GM19438 (cell line): ENCODE data around the gene DOK6.

Experiments used
- ATAC-seq: cut with Tn5 transposase; IDR thresholded peaks from one replicate; pipeline ENCODE4 v1.9.1; 2021; ENCODE audit warnings: low read depth; ENCODE audit not compliant: unreplicated experiment

The DOK6 gene

DNA sequence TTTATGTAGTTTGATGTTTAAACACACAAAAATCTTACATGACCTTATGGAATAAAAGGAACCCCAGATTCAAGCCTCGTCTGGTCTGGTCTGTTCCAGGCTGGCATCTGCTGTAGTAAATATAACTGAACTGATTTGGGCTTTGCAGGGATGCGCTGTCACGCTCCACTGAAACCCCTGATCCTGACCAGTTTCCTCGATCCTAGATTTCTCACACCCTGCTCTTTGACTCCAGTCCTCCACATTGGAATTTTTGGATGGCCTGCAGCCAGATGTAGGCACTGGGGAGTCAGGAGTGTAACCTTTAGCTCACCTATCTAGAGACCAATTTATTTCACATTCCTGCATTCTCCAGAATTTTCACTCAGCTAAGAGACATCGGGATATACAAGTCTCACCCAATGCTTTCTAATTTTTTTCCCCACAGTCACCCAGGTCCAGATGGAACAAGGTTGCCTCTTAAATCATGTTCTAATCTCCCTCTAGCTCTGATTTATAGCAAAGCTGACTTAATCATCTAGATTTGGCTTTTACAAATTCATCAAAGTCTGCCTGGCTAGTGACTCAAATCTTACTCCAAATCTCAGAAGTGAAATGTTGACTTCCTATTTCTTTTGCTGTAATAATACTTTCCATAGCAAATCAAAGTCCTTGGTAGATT lies 327.4 kb downstream of the DOK6 start:
- no peak for ATAC-seq

GRCh38 chr18:69730664-69731063 lies 330.0 kb downstream of the DOK6 start:
- no peak for ATAC-seq

- no peak for ATAC-seq
Measured at GRCh38 chr18:69734536-69734935, 333.8 kb downstream of the DOK6 start.

- ATAC-seq: no peak
Measured at GRCh38 chr18:69736730-69737129, 336.0 kb downstream of the DOK6 start.

GRCh38 chr18:69737851-69738250 lies 337.2 kb downstream of the DOK6 start:
- no peak for ATAC-seq

- no peak for ATAC-seq
Measured at GRCh38 chr18:69747388-69747787, 346.7 kb downstream of the DOK6 start.

DNA sequence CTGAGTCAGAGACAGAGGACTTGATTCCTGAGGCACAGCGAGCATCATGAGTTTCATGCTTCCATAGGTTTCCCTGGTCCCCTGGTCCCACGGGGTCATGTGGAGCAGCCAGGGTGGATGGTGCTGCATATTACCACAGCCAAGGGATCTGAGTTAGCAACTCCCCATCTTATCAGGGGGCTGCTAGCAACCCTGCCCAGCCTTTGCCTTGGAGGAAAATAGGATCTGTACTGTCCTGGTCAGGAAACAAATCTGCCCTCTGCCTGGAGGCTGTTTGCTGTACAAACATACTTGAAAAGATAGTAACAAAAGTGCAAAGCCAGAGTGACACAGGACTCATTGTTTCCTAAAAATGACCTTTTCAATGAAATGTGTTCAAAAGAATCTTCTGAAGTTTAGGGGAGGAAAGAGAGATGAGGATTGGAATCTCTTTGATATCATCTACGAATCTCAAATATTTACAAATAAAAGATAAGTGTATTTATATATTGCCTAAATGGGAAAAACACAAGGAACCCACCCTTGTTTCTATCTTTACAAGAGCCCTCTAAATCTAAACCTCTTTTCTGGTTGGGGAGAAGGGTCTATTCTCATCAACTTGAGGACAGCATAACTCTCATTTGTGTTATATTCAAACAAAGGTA lies 352.2 kb downstream of the DOK6 start:
- no peak for ATAC-seq

DNA sequence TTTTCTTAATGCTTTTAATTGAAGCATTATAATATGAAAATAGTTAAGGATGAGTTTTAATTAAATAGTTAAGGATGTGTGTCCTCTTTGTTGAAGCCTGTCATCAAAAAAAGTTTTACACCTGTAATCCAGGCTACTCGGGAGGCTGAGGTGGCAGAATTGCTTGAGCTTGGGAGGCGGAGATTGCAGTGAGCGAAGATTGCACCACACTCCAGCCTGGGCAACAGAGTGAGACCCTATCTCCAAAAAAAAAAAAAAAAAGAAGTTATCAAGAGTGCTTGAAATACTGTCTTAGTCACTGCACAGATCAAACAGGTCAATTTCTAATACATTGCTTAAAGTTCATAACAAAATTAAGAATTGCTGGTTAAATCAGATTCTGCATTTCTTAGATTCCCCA lies 353.4 kb downstream of the DOK6 start:
- ATAC-seq: no peak

DNA sequence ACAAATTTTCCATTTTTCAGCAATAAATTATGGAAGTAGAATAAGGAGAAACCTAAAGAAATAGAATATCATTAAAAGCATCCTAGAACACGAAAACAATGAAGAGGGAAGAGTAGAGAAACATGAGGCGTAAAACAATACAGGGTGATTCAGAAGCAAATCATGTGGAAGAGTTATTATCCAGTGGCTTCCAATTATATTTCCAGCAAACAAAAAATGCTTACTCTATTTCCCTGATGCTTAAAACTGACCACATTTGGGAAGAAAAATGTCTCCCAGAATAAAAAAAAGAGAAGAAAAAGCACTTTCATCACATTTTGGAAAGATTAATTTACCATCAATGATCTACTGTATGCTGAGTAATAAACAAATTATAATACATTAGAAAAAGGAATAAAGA lies 354.4 kb downstream of the DOK6 start:
- no peak for ATAC-seq

- ATAC-seq: no peak
Measured at GRCh38 chr18:69755856-69756496, 355.3 kb downstream of the DOK6 start.

GRCh38 chr18:69757733-69758132 lies 357.0 kb downstream of the DOK6 start:
- no peak for ATAC-seq

DNA sequence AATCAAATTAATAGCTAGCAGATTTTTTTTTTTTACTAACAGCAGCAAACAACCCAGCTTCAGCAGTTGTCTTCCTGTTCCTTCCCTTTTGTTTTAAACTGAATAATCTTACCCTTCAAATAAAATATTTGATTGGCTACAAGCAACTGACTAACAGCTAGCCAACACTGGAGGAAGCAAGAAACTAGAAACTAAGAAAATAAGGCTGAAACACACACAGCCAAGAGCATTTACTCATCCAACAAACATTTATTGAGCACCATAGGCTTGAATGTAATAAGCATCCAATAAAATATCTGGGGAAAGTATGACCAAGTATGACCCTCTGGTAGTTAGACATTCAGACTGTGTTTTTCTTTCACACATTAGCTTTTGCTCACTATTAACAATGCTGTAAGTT lies 357.8 kb downstream of the DOK6 start:
- ATAC-seq: no peak

- no peak for ATAC-seq
Measured at GRCh38 chr18:69759046-69759445, 358.4 kb downstream of the DOK6 start.

GRCh38 chr18:69763002-69763401 lies 362.3 kb downstream of the DOK6 start:
- no peak for ATAC-seq

DNA sequence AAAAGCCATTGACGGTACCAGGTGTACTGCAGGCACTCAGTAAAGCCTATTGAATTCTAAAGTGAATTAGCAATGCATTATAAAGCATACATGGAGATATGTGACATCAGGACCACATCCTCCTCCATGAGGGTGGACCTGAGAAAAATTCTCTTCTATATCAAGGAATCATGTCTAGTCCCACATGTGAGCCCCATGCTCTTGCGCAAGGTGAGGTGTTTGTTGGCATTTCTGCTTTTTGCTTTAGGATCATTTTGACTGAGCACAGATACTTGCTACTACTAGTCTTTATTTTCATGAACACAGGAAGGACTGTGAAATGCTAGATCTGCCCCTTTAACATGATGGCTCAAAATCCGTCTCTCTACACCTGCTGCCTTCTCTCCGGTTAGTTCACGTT lies 363.1 kb downstream of the DOK6 start:
- ATAC-seq: no peak

- no peak for ATAC-seq
Measured at GRCh38 chr18:69770238-69770637, 369.6 kb downstream of the DOK6 start.

DNA sequence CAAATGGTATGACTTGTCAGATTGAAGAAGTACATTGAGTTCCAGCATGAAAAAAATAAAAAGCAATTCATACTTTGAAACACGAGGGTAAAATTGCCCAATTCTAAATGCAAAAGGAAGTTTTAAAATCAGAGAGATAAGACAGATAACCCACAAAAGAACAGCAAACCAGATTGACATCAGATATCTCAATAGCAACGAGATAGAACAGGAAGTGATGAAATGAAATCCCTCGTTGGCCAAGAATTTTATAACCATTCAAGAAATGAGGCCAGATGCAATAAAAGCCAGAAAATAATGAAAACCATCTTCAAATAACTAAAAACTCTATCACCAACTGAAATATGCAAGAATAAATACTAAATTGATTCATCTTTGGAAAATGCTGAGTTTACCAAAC lies 374.1 kb downstream of the DOK6 start:
- ATAC-seq: no peak

DNA sequence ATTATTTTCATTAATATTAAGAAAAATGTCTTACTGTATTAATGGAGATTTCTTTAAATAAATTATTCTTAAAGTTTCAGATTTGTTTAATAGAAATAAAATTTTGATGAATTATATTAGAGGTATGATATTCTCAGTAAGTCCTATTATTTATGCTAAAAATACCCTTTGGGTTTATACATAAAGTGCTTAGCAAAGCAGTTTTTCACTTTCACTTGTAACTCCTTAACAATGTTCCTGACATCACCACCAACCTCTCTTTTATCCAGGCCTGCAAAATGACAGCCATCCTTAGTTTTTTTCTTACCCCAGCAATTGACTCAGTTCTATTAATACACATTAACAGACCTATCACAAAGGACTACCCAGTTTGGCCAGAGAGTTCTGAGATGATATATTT lies 376.6 kb downstream of the DOK6 start:
- ATAC-seq: no peak

DNA sequence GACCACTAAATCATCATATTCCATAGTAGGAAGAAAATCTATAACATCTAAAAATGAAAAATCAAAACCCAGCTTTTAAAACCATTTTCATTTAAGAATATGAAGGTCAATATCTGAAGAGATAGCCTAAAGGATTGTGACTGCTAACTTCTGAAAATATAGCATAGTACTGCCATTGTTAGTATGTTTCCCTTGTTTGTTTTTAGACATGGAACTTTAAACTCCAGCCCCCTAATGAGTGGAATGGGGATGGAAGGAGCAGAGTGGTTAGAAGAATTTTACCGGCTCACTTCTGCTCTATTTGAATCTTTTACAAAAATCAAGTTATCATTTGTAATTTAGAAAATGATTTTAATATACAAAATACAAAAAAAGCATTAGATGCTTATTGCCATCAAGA lies 378.0 kb downstream of the DOK6 start:
- ATAC-seq: no peak

DNA sequence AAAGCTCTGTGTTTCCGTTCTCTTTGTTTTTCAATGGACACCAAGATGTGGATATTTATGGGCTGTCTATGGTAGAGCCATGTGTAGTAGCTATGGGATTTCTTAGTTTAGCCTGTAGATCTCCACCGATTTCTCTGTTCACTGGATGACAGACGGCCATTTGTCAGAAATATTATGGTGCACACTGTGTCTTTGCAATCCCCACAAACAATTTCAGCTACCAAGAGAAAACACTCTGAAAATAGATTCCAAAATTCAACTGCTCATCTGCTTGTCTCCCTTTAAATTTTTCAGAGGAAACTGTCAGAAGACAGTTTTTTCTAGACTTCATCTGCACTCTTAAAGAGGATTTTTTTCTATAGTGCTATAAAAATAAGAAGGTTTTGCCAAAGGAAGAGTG lies 380.2 kb downstream of the DOK6 start:
- ATAC-seq: no peak

- no peak for ATAC-seq
Measured at GRCh38 chr18:69784815-69785214, 384.1 kb downstream of the DOK6 start.

- ATAC-seq: no peak
Measured at GRCh38 chr18:69785466-69785865, 384.8 kb downstream of the DOK6 start.
